GM23338 (cell line): Measurements from ENCODE around the gene NCL. TPM values are rescaled to one million over a fixed set of nuclear protein-coding genes. Genes with fewer than 3 reads are reported as not detected.
A peak's percentile ranks its signal among the peaks of the same experiment; 100 is the strongest.
"Not testable (repeated sequence)": the region's sequence is repeated elsewhere in the genome, so short reads cannot be mapped to it uniquely, and the experiment has no call there.

Source experiments
- ATAC-seq: fragments of 200-7000 bp; cut with Tn5 transposase; 3 replicates; pipeline ENCODE4 v1.9.1; 2020
- DNase-seq: peaks from one replicate; pipeline ENCODE4 v3.0.0-alpha.2; 2015; ENCODE audit warnings: low spot score
- H2AFZ ChIP-seq: fragments of 200-600 bp; sonication (generic); 2 replicates; pipeline ENCODE4 v1.8.0; 2016; ENCODE audit warnings: antibody characterized with exemption, mild to moderate bottlenecking, moderate library complexity
- H3F3A ChIP-seq: fragments of 200-600 bp; sonication (generic); replicated peaks from 2 replicates; pipeline ENCODE4 v1.8.0; 2017; ENCODE audit warnings: antibody characterized with exemption, mixed run types, low read depth
- H3K27ac ChIP-seq: fragments of 200-600 bp; sonication (generic); 2 replicates; pipeline ENCODE4 v1.6.1; 2016; ENCODE audit warnings: low read depth
- H3K27me3 ChIP-seq: fragments of 200-600 bp; sonication (generic); 2 replicates; pipeline ENCODE4 v1.8.0; 2016; ENCODE audit warnings: mild to moderate bottlenecking, mixed run types, moderate library complexity; ENCODE audit not compliant: insufficient read depth
- H3K36me3 ChIP-seq: fragments of 200-600 bp; sonication (generic); 2 replicates; pipeline ENCODE4 v1.8.0; 2016; ENCODE audit warnings: mild to moderate bottlenecking; ENCODE audit not compliant: insufficient read depth
- H3K4me1 ChIP-seq: fragments of 200-600 bp; sonication (generic); 2 replicates; pipeline ENCODE4 v1.8.0; 2016; ENCODE audit warnings: mild to moderate bottlenecking, moderate library complexity; ENCODE audit not compliant: insufficient read depth
- H3K4me2 ChIP-seq: fragments of 200-600 bp; sonication (generic); 2 replicates; pipeline ENCODE4 v1.7.1; 2017; ENCODE audit warnings: mixed run types
- H3K4me3 ChIP-seq: fragments of 200-600 bp; sonication (generic); 2 replicates; pipeline ENCODE4 v1.6.1; 2016; ENCODE audit warnings: mixed run types
- H3K79me2 ChIP-seq: fragments of 200-600 bp; sonication (generic); replicated peaks from 2 replicates; pipeline ENCODE4 v1.8.0; 2017; ENCODE audit warnings: mild to moderate bottlenecking; ENCODE audit not compliant: insufficient read depth
- H3K9me2 ChIP-seq: fragments of 200-600 bp; sonication (generic); 2 replicates; pipeline ENCODE4 v1.8.0; 2017; ENCODE audit not compliant: insufficient read depth
- H4K20me1 ChIP-seq: fragments of 200-600 bp; sonication (generic); replicated peaks from 2 replicates; pipeline ENCODE4 v1.8.0; 2017; ENCODE audit warnings: mild to moderate bottlenecking; ENCODE audit not compliant: insufficient read depth
- H3K27ac Mint-ChIP-seq: 2 replicates; pipeline ENCODE4 v1.8.0; 2020; ENCODE audit warnings: inconsistent platforms, mild to moderate bottlenecking, moderate library complexity, mixed read lengths
- H3K27me3 Mint-ChIP-seq: 3 replicates; pipeline ENCODE4 v1.8.0; 2022; ENCODE audit warnings: low read depth, mild to moderate bottlenecking, moderate library complexity, mixed read lengths, inconsistent platforms; ENCODE audit not compliant: insufficient read depth, poor library complexity
- H3K36me3 Mint-ChIP-seq: 3 replicates; pipeline ENCODE4 v1.8.0; 2021; ENCODE audit warnings: low read depth, mild to moderate bottlenecking, inconsistent platforms, moderate library complexity, mixed read lengths
- H3K4me1 Mint-ChIP-seq: 3 replicates; pipeline ENCODE4 v1.8.0; 2020; ENCODE audit warnings: mild to moderate bottlenecking, inconsistent platforms, mixed read lengths
- H3K4me3 Mint-ChIP-seq: 3 replicates; pipeline ENCODE4 v1.8.0; 2021; ENCODE audit warnings: moderate library complexity, mild to moderate bottlenecking, inconsistent platforms, mixed read lengths
- H3K9me3 Mint-ChIP-seq: 3 replicates; pipeline ENCODE4 v1.8.0; 2020; ENCODE audit warnings: moderate library complexity, mild to moderate bottlenecking, inconsistent platforms, mixed read lengths
- CREB1 ChIP-seq: fragments of 250-450 bp; sonication (Bioruptor Pico); IDR thresholded peaks from 2 replicates; pipeline ENCODE4 v1.5.0; 2020; ENCODE audit warnings: low read depth, mild to moderate bottlenecking, moderate library complexity
- CTCF ChIP-seq, 2 experiments: fragments of 200-600 bp in 1 of 2; sonication (generic) in 1 of 2; conservative IDR thresholded peaks; 2 replicates each; pipeline versions ENCODE4 v1.5.1 to v1.6.1; 2016 to 2017; ENCODE audit warnings: antibody characterized with exemption in 2 of 2, low read depth in 2 of 2, mild to moderate bottlenecking in 2 of 2, moderate library complexity in 1 of 2
- ETS1 ChIP-seq: IDR thresholded peaks from 2 replicates; pipeline ENCODE4 v1.6.1; 2016; ENCODE audit warnings: antibody characterized with exemption
- EZH2phosphoT487 ChIP-seq: fragments of 200-600 bp; sonication (generic); IDR thresholded peaks from one replicate; pipeline ENCODE4 v1.8.1; 2018; ENCODE audit warnings: antibody characterized with exemption; ENCODE audit not compliant: unreplicated experiment
- JUNB ChIP-seq: IDR thresholded peaks from one replicate; pipeline ENCODE4 v1.6.1; 2016; ENCODE audit warnings: antibody characterized with exemption; ENCODE audit not compliant: unreplicated experiment
- NANOG ChIP-seq: IDR thresholded peaks from 2 replicates; pipeline ENCODE4 v1.6.1; 2016; ENCODE audit warnings: antibody characterized with exemption, borderline replicate concordance
- POLR2AphosphoS5 ChIP-seq: IDR thresholded peaks from 2 replicates; pipeline ENCODE4 v1.6.1; 2016; ENCODE audit warnings: antibody characterized with exemption, low read depth
- REST ChIP-seq: IDR thresholded peaks from one replicate; pipeline ENCODE4 v1.6.1; 2018; ENCODE audit warnings: antibody characterized with exemption; ENCODE audit not compliant: unreplicated experiment
- ZNF114 ChIP-seq: fragments of 250-450 bp; sonication (Bioruptor Pico); IDR thresholded peaks from 2 replicates; pipeline ENCODE4 v1.5.0; 2020; ENCODE audit warnings: mild to moderate bottlenecking, moderate library complexity
- ZNF331 ChIP-seq: fragments of 250-450 bp; sonication (Bioruptor Pico); IDR thresholded peaks from 2 replicates; pipeline ENCODE4 v1.5.0; 2020; ENCODE audit warnings: low read depth, mild to moderate bottlenecking, moderate library complexity
- polyA plus RNA-seq: library from polyadenylated mRNA; unstranded; fragments of >200 nt; fragmentation: Nextera tagmentation; extraction: Ambion mirVana; gene quantifications from 2 replicates; pipeline ENCODE4 v1.2.1, GENCODE V29; 2016
- total RNA-seq: library from RNA; depleted of rRNA; stranded (reverse); fragments of >200 nt; shearing (Covaris generic); gene quantifications from 2 replicates; pipeline ENCODE4 v1.2.3, GENCODE V29; 2014

The NCL gene
- total and polyA plus RNA-seq, 2 experiments from 2014 or later: 678 to 2,269 TPM

- TF ChIP-seq CTCF (conservative IDR thresholded peaks at IDR 0.05; ENCODE audit: low read depth in 2 of 2) (no peak), REST (no peak), EZH2phosphoT487 (no peak), NANOG (no peak), POLR2AphosphoS5 (no peak), CREB1 (no peak), JUNB (no peak), ETS1 (no peak), ZNF331 (CRISPR knock-in tag) (no peak), ZNF114 (CRISPR knock-in tag) (no peak)
These were observed 54.5 kb downstream of the NCL start (continued) for GRCh38 chr2:231409776-231410175.

GRCh38 chr2:231408304-231408703 is 56.0 kb downstream of the NCL start:
- not testable (repeated sequence) for H3K9me2 ChIP-seq, ATAC-seq, H2AFZ ChIP-seq, H3K36me3 ChIP-seq, H3F3A ChIP-seq, H3K79me2 ChIP-seq, H3K27ac Mint-ChIP-seq, DNase-seq, H3K27me3 ChIP-seq, H3K4me2 ChIP-seq, H3K4me3 ChIP-seq, H3K4me3 Mint-ChIP-seq, H4K20me1 ChIP-seq
- Histone ChIP-seq H3K27ac (peak overlapping the region; percentile 70; the same call in 1 of the 2 replicates), H3K4me1 (peaks cover 33% of the 10 kb centered on the region)
- peak; percentile 32 to 37; a peak in 3 of 4 replicates for TF ChIP-seq CTCF (conservative IDR thresholded peaks at IDR 0.05; ENCODE audit: low read depth in 2 of 2)
- Mint-ChIP-seq H3K36me3 (peaks cover 26% of the 10 kb centered on the region), H3K27me3 (peaks cover 16% of the 10 kb centered on the region), H3K9me3 (peaks cover 27% of the 10 kb centered on the region), H3K4me1 (peaks cover 52% of the 10 kb centered on the region)

GRCh38 chr2:231407686-231408085 is 56.6 kb downstream of the NCL start:
- H3K79me2 ChIP-seq, H3K9me2 ChIP-seq, H3F3A ChIP-seq, H4K20me1 ChIP-seq, H3K27ac ChIP-seq, H3K4me3 Mint-ChIP-seq, H3K27ac Mint-ChIP-seq, ATAC-seq, H3K36me3 ChIP-seq, H3K4me2 ChIP-seq, DNase-seq, H3K4me3 ChIP-seq, H2AFZ ChIP-seq, H3K27me3 ChIP-seq: not testable (repeated sequence)
- Mint-ChIP-seq H3K27me3 (peaks cover 16% of the 10 kb centered on the region), H3K4me1 (peaks cover 52% of the 10 kb centered on the region), H3K9me3 (peaks cover 27% of the 10 kb centered on the region), H3K36me3 (peaks cover 26% of the 10 kb centered on the region)
- H3K4me1 ChIP-seq: peaks cover 27% of the 10 kb centered on the region
